Brain microvascular endothelial cell (primary cell): ENCODE measurements around the gene HMCN2.

ENCODE experiments used
- DNase-seq: peaks from one replicate; pipeline ENCODE4 v3.0.0-alpha.2; 2020
- H3K27ac ChIP-seq: fragments of 250-450 bp; sonication (Bioruptor Pico); 2 replicates; pipeline ENCODE4 v1.5.1; 2020; ENCODE audit warnings: mild to moderate bottlenecking, moderate library complexity
- H3K27me3 ChIP-seq: fragments of 250-450 bp; sonication (Bioruptor Pico); replicated peaks from 2 replicates; pipeline ENCODE4 v1.5.1; 2020; ENCODE audit warnings: mild to moderate bottlenecking
- H3K36me3 ChIP-seq: fragments of 250-450 bp; sonication (Bioruptor Pico); replicated peaks from 2 replicates; pipeline ENCODE4 v1.5.1; 2020; ENCODE audit warnings: mild to moderate bottlenecking
- H3K4me3 ChIP-seq: 2 replicates; pipeline ENCODE4 v1.5.1; 2011; ENCODE audit warnings: low read depth, mild to moderate bottlenecking, control low read depth, low read length, moderate library complexity
- in situ Hi-C: cut with HindIII; loops from 2 replicates; pipeline ENCODE4 v1.10.0; 2017; ENCODE audit warnings: low sequenced_read_pairs, low pct_ligation_motif_present
- TF ChIP-seq, protein P1 (sequence below): IDR thresholded peaks from 2 replicates; pipeline ENCODE4 v1.5.1; 2011; ENCODE audit warnings: low read depth, mild to moderate bottlenecking, moderate library complexity, low read length, control low read depth, inconsistent platforms; ENCODE audit errors: missing control alignments

Gene HMCN2

DNA sequence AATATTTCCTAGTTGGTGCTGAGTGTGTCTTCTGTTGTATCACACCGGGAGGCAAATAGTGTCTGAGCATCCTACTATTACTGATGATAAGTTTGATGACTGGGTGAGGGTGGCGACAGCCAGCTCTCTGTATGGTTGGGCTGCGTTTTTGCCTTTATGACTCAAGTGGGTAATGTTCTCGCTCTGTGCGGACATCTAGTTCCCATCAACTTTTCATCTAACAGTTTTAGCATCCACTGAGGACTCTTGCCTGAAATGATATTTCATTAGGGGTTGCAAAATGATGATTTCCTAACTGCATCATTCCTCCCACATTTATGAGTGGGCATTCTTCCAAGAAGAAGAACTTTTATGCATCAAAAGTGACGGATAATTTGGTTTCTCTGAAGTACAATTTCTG, 26.5 kb downstream of the HMCN2 start:
- Histone ChIP-seq H3K27me3 (peaks cover 27% of the 10 kb centered on the region), H3K27ac (no peak overlapping the region), H3K36me3 (no peaks in the 10 kb centered on the region), H3K4me3 (no peak overlapping the region)
- in situ Hi-C loops, result no loop called here
- no peak for DNase-seq
- TF ChIP-seq, protein P1, sequence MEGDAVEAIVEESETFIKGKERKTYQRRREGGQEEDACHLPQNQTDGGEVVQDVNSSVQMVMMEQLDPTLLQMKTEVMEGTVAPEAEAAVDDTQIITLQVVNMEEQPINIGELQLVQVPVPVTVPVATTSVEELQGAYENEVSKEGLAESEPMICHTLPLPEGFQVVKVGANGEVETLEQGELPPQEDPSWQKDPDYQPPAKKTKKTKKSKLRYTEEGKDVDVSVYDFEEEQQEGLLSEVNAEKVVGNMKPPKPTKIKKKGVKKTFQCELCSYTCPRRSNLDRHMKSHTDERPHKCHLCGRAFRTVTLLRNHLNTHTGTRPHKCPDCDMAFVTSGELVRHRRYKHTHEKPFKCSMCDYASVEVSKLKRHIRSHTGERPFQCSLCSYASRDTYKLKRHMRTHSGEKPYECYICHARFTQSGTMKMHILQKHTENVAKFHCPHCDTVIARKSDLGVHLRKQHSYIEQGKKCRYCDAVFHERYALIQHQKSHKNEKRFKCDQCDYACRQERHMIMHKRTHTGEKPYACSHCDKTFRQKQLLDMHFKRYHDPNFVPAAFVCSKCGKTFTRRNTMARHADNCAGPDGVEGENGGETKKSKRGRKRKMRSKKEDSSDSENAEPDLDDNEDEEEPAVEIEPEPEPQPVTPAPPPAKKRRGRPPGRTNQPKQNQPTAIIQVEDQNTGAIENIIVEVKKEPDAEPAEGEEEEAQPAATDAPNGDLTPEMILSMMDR, result no peak

DNA sequence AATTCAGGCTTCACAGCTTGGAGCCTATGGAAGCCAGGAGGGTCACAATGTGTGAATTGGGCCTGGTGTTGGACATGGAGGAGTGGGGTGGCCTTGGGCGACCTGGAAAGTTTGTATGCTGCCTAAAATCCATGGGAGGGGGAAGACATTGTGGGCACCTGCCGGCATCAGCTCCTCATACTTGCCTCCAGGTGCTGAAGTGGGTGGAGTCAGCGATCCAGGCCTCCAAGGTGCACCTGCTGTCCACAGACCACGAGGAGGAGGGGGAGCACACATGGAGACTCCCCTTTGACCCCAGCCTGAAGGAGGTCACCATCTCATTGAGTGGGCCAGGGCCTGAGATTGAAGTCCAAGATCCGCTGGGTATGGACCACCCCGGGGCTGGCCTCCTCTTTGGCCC, 29.1 kb downstream of the HMCN2 start:
- H3K27ac ChIP-seq, result no peak overlapping the region
- no peak overlapping the region for H3K4me3 ChIP-seq
- in situ Hi-C loops, result no loop called here
- H3K27me3 ChIP-seq, result peaks cover 11% of the 10 kb centered on the region
- no peaks in the 10 kb centered on the region for H3K36me3 ChIP-seq
- DNase-seq, result no peak
- TF ChIP-seq, protein P1, result no peak

GRCh38 chr9:130295431-130295830, 29.9 kb downstream of the HMCN2 start:
- Histone ChIP-seq H3K27ac (no peak overlapping the region), H3K27me3 (peaks cover 3% of the 10 kb centered on the region), H3K36me3 (no peaks in the 10 kb centered on the region), H3K4me3 (no peak overlapping the region)
- TF ChIP-seq, protein P1, result no peak
- DNase-seq, result no peak
- in situ Hi-C loops, result no loop called here

DNA sequence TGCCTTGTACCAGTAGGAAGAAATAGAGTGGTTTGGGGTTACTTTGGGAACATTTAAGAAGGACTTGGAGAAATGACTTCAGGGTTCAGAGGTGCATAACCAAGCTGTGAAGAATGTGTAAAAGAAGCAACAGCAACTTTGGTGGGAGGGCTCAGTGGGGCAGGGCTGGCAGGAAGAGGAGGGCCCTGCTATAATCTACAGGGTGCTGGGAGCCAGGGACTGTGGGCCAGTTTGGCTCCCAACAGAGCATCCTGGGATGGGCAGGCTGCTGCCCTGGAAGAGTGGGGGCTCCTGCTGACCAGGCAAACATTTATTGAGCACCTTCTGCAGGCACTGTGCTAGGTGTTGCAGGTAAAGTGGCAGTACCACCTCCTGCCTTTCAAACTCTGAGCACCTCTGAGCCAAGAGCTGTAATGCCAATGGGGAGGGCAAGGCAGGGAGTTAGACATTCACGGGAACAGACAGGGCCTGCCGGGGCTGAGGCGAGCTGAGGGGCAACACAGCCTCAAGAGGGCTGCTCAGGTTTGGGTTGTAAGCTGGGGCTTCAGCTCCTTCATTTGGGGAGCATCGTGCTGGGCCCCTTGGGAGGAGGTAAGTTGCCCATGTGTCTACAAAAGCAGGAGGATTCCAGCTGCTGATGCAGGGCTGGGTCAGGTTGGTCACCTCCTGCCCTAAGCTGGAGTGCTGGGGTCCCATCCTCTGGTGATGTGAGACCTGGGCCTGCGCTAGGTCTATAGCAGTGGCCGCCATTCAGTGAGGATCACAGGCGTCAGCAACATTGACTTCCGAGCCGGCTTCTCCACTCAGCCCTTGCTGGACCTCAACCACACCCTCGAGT, 30.6 kb downstream of the HMCN2 start:
- DNase-seq, result no peak
- Histone ChIP-seq H3K36me3 (no peaks in the 10 kb centered on the region), H3K27ac (no peak overlapping the region), H3K4me3 (no peak overlapping the region), H3K27me3 (peaks cover 3% of the 10 kb centered on the region)
- in situ Hi-C loops, result no loop called here
- TF ChIP-seq, protein P1, result no peak

GRCh38 chr9:130296783-130297055, 31.2 kb downstream of the HMCN2 start:
- TF ChIP-seq, protein P1, result no peak
- in situ Hi-C loops, result no loop called here
- Histone ChIP-seq H3K27ac (no peak overlapping the region), H3K36me3 (no peaks in the 10 kb centered on the region), H3K27me3 (peaks cover 3% of the 10 kb centered on the region), H3K4me3 (no peak overlapping the region)
- no peak for DNase-seq

DNA sequence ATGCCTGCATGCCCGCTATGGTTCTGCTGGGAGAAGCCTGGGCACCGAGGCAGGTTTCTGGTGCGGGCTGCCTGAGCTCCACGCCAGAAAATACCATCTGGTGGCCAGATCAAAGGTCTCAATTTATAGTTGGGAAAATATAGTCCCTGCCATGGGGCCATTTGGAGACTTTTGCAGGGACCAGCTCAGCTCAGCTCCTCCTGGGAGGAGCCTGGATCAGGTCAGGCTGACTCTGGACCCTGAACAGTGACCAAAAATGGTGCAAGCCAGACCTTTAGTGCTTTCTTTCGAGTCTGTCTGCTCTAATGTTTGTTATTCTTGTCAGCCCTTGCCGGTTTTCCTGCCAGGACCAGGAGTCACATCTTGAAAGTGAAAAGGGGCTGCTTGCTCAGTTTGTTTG, 31.8 kb downstream of the HMCN2 start:
- in situ Hi-C loops, result no loop called here
- peaks cover under 1% of the 10 kb centered on the region for H3K27me3 ChIP-seq
- no peaks in the 10 kb centered on the region for H3K36me3 ChIP-seq
- TF ChIP-seq, protein P1, result no peak
- no peak for DNase-seq
- no peak overlapping the region for H3K4me3 ChIP-seq
- no peak overlapping the region for H3K27ac ChIP-seq
